C4-2B (cell line): Measurements from ENCODE around the gene NECAB2.

Source experiments
- CTCF ChIP-seq: fragments of 450-650 bp; conservative IDR thresholded peaks from 2 replicates; pipeline ENCODE4 v1.5.1; 2017; ENCODE audit warnings: mild to moderate bottlenecking
- ZFX ChIP-seq: fragments of 450-650 bp; IDR thresholded peaks from 2 replicates; pipeline ENCODE4 v1.6.1; 2017

GRCh38 chr16:83952940-83953795 lies 14.9 kb upstream of the NECAB2 start, which contains the start of gene OSGIN1:
- TF ChIP-seq CTCF (no peak), ZFX (no peak)
